ENCODE data around the gene SYF2.

DNA sequence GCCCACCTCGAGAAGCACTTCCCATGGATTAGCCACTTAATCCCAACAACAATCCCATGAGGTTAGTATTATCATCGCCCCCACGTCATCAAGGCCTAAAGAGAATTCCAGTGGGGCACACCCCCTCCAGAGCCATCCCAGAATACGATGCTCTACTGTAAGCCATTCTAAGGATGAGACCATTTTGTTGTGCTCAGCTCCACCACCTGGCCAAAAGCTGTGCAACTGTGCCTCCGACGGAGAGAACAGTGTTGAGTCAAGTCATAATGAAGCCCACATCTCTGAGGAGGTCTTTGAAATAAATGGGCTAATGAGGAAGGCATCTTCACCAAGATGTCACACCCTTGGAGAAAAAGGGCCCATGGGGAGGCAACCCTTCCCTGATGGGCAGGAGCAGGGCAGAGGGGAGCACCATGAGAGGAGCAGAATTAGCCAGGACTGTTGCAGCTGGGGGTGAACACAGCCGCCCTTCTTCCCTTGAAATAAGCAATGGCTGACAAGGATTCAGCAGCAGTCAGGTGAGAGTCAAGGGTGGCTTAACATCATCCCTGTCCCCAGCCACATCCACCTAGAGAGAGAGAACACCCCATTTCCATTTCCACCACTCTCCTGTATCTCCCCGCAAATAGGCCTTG lies 14.6 kb downstream of the SYF2 start:
- TF ChIP-seq, protein P1, sequence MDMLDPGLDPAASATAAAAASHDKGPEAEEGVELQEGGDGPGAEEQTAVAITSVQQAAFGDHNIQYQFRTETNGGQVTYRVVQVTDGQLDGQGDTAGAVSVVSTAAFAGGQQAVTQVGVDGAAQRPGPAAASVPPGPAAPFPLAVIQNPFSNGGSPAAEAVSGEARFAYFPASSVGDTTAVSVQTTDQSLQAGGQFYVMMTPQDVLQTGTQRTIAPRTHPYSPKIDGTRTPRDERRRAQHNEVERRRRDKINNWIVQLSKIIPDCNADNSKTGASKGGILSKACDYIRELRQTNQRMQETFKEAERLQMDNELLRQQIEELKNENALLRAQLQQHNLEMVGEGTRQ (IDR thresholded peaks at IDR 0.05; ENCODE audit: low read depth, low read length): no peak
- TF ChIP-seq, protein P2, sequence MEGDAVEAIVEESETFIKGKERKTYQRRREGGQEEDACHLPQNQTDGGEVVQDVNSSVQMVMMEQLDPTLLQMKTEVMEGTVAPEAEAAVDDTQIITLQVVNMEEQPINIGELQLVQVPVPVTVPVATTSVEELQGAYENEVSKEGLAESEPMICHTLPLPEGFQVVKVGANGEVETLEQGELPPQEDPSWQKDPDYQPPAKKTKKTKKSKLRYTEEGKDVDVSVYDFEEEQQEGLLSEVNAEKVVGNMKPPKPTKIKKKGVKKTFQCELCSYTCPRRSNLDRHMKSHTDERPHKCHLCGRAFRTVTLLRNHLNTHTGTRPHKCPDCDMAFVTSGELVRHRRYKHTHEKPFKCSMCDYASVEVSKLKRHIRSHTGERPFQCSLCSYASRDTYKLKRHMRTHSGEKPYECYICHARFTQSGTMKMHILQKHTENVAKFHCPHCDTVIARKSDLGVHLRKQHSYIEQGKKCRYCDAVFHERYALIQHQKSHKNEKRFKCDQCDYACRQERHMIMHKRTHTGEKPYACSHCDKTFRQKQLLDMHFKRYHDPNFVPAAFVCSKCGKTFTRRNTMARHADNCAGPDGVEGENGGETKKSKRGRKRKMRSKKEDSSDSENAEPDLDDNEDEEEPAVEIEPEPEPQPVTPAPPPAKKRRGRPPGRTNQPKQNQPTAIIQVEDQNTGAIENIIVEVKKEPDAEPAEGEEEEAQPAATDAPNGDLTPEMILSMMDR (conservative IDR thresholded peaks at IDR 0.05; ENCODE audit: low read depth, low read length): no peak
- TF ChIP-seq CHD1 (IDR thresholded peaks at IDR 0.05; ENCODE audit: low read depth, low read length) (no peak), SMC3 (IDR thresholded peaks at IDR 0.05; ENCODE audit: low read depth, low read length) (no peak), MAFK (IDR thresholded peaks at IDR 0.05; ENCODE audit: low read depth, low read length) (no peak), RCOR1 (IDR thresholded peaks at IDR 0.05; ENCODE audit: insufficient replicate concordance, low read length) (no peak), RAD21 (IDR thresholded peaks at IDR 0.05; ENCODE audit: low read length) (no peak), BHLHE40 (IDR thresholded peaks at IDR 0.05; ENCODE audit: low read depth, low read length) (no peak), POLR2A (IDR thresholded peaks at IDR 0.05; ENCODE audit: low read depth, low read length) (no peak), MXI1 (IDR thresholded peaks at IDR 0.05; ENCODE audit: borderline replicate concordance, low read depth, low read length) (no peak), CEBPB (IDR thresholded peaks at IDR 0.05; ENCODE audit: low read depth, low read length) (no peak), RFX5 (IDR thresholded peaks at IDR 0.05; ENCODE audit: low read depth, low read length) (no peak)
- TF ChIP-seq, protein P3, sequence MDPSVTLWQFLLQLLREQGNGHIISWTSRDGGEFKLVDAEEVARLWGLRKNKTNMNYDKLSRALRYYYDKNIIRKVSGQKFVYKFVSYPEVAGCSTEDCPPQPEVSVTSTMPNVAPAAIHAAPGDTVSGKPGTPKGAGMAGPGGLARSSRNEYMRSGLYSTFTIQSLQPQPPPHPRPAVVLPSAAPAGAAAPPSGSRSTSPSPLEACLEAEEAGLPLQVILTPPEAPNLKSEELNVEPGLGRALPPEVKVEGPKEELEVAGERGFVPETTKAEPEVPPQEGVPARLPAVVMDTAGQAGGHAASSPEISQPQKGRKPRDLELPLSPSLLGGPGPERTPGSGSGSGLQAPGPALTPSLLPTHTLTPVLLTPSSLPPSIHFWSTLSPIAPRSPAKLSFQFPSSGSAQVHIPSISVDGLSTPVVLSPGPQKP (IDR thresholded peaks at IDR 0.05; ENCODE audit: borderline replicate concordance, low read depth, low read length): no peak
